Measurements from ENCODE around the gene PIP4P1. TPM values are rescaled to one million over a fixed set of nuclear protein-coding genes. Genes with fewer than 3 reads are reported as not detected.

Gene PIP4P1
- total and polyA plus RNA-seq, 2 experiments from 2014 or later: 20.9 to 26.4 TPM

DNA sequence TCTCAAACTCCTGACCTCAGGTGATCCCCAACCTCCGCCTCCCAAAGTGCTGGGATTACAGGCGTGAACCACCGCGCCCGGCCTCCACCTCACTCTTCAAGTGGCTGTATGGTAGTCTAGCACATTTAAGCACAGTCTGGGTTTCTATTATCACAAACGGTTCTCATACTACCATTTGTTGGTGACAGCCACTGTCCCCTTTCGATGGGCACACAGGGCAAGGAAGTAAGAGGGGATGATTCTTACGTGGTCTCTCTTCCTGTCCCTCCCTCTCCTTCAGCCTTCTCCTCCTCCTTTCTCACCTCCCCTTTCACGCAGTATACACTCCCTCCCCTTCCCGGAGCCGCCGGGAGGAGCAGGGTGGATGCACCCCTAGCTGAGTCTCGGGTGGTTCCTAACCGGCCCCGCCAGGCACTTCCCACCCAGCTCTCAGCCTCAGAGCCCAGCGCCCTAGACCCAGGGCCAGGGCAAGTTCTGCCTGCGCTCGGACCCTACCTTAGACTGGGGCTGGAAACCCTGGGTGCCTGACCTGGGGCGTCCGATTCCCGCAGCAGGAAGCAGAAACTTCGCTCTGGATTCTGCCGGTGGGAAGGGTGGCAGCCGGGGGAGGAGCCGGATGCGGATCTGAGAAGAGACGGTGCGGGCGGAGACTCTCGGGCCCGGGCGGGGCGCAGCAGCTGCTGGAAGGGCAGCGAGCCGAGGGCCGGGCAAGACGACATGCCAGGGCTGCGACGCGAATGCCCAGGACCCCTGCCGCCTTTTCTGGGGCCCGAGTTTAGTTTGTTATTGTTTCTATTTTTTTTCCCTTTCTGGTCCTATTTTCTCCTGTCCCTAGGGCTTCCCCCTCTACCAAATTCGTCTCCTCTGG is 48.1 kb downstream of the PIP4P1 start, which contains the start of gene TEP1:
TEP1 (minus strand) TSS at position 626 of the 868 bp plus-strand sequence. CDS start 5,062 bp downstream, outside the sequence.
- peaks cover 7% of the 10 kb centered on the region; the same call in 1 of the 2 replicates for H3K27me3 ChIP-seq (ENCODE audit: insufficient read depth)
- DNase-seq (ENCODE audit: low spot score): peak; percentile 93
- H4K20me1 ChIP-seq (replicated peaks; ENCODE audit: insufficient read depth): no peaks in the 10 kb centered on the region
- peaks cover 4% of the 10 kb centered on the region; the same call in 1 of the 2 replicates for H3F3A ChIP-seq (replicated peaks; ENCODE audit: low read depth)
- H3K4me2 ChIP-seq: peak within 1 kb of the TSS; percentile 97
- peaks cover 6% of the 10 kb centered on the region; the same call in 1 of the 2 replicates for H3K79me2 ChIP-seq (replicated peaks; ENCODE audit: insufficient read depth)
- peaks cover 18% of the 10 kb centered on the region; the same call in 2 of the 3 replicates for H3K4me1 Mint-ChIP-seq
- peaks cover 17% of the 10 kb centered on the region for H3K4me1 ChIP-seq (ENCODE audit: insufficient read depth)
- H3K27ac Mint-ChIP-seq: no peak within 1 kb of the TSS
- H3K36me3 ChIP-seq (ENCODE audit: insufficient read depth): no peaks in the 10 kb centered on the region
- H2AFZ ChIP-seq: peak within 1 kb of the TSS; percentile 100
- ATAC-seq: peak; percentile 91
- H3K27ac ChIP-seq (ENCODE audit: low read depth): peak within 1 kb of the TSS; percentile 90
- no peaks in the 10 kb centered on the region for H3K9me2 ChIP-seq (ENCODE audit: insufficient read depth)
- H3K4me3 ChIP-seq: peak within 1 kb of the TSS; percentile 99
- H3K4me3 Mint-ChIP-seq: peak within 1 kb of the TSS; percentile 93
- TF ChIP-seq CTCF (conservative IDR thresholded peaks at IDR 0.05; ENCODE audit: low read depth in 2 of 2) (no peak), POLR2AphosphoS5 (IDR thresholded peaks at IDR 0.05; ENCODE audit: low read depth) (peak; percentile 50), ZNF114 (CRISPR knock-in tag; IDR thresholded peaks at IDR 0.05) (no peak), JUNB (IDR thresholded peaks at IDR 0.05; ENCODE audit: unreplicated experiment) (no peak)
- peaks cover 6% of the 10 kb centered on the region for H3K27me3 Mint-ChIP-seq (ENCODE audit: insufficient read depth, low read depth, poor library complexity)
- H3K9me3 Mint-ChIP-seq: no peaks in the 10 kb centered on the region; the same call in 1 of the 3 replicates
- peaks cover under 1% of the 10 kb centered on the region; the same call in 1 of the 3 replicates for H3K36me3 Mint-ChIP-seq (ENCODE audit: low read depth)

DNA sequence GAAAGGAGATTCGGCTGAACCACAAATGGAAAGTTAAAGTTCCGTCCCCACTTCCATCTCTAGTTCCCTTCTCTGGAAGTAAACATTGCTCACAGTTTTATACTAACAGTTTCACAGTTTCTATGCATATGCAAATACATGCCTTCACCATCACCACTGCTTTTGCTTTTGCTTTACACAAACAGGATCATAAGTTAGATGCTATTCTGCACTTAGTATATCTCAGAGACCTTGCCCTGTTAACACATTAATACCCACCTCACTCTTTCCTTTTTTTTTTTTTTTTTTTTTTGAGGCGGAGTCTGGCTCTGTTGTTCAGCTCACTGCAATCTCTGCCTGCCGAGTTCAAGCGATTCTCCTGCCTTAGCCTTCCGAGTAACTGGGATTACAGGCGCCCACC is 48.8 kb downstream of the PIP4P1 start:
- Mint-ChIP-seq H3K27ac (no peak overlapping the region), H3K4me1 (peaks cover 18% of the 10 kb centered on the region; the same call in 2 of the 3 replicates), H3K27me3 (ENCODE audit: insufficient read depth, low read depth, poor library complexity) (peaks cover 8% of the 10 kb centered on the region), H3K36me3 (ENCODE audit: low read depth) (peaks cover 7% of the 10 kb centered on the region), H3K9me3 (no peaks in the 10 kb centered on the region; the same call in 1 of the 3 replicates), H3K4me3 (peak overlapping the region; percentile 93)
- Histone ChIP-seq H3K79me2 (replicated peaks; ENCODE audit: insufficient read depth) (peaks cover 6% of the 10 kb centered on the region; the same call in 1 of the 2 replicates), H2AFZ (peak overlapping the region; percentile 100), H3K27me3 (ENCODE audit: insufficient read depth) (peaks cover 7% of the 10 kb centered on the region; the same call in 1 of the 2 replicates), H3K4me1 (ENCODE audit: insufficient read depth) (peaks cover 17% of the 10 kb centered on the region), H3K4me2 (peak overlapping the region; percentile 97), H4K20me1 (replicated peaks; ENCODE audit: insufficient read depth) (no peaks in the 10 kb centered on the region), H3K27ac (ENCODE audit: low read depth) (0 out of 2 replicates have a peak overlapping the region, but pooled peaks have one; percentile 90), H3F3A (replicated peaks; ENCODE audit: low read depth) (peaks cover 4% of the 10 kb centered on the region; the same call in 1 of the 2 replicates), H3K4me3 (peak overlapping the region; percentile 99), H3K9me2 (ENCODE audit: insufficient read depth) (no peaks in the 10 kb centered on the region), H3K36me3 (ENCODE audit: insufficient read depth) (no peaks in the 10 kb centered on the region)
- DNase-seq (ENCODE audit: low spot score) (peak; percentile 16), ATAC-seq (no peak; the same call in 2 of the 3 replicates)
- TF ChIP-seq, protein P1, sequence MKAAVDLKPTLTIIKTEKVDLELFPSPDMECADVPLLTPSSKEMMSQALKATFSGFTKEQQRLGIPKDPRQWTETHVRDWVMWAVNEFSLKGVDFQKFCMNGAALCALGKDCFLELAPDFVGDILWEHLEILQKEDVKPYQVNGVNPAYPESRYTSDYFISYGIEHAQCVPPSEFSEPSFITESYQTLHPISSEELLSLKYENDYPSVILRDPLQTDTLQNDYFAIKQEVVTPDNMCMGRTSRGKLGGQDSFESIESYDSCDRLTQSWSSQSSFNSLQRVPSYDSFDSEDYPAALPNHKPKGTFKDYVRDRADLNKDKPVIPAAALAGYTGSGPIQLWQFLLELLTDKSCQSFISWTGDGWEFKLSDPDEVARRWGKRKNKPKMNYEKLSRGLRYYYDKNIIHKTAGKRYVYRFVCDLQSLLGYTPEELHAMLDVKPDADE (IDR thresholded peaks at IDR 0.05): no peak
- no peak for TF ChIP-seq ZNF331 (CRISPR knock-in tag; IDR thresholded peaks at IDR 0.05; ENCODE audit: low read depth)
- TF ChIP-seq, protein P2, sequence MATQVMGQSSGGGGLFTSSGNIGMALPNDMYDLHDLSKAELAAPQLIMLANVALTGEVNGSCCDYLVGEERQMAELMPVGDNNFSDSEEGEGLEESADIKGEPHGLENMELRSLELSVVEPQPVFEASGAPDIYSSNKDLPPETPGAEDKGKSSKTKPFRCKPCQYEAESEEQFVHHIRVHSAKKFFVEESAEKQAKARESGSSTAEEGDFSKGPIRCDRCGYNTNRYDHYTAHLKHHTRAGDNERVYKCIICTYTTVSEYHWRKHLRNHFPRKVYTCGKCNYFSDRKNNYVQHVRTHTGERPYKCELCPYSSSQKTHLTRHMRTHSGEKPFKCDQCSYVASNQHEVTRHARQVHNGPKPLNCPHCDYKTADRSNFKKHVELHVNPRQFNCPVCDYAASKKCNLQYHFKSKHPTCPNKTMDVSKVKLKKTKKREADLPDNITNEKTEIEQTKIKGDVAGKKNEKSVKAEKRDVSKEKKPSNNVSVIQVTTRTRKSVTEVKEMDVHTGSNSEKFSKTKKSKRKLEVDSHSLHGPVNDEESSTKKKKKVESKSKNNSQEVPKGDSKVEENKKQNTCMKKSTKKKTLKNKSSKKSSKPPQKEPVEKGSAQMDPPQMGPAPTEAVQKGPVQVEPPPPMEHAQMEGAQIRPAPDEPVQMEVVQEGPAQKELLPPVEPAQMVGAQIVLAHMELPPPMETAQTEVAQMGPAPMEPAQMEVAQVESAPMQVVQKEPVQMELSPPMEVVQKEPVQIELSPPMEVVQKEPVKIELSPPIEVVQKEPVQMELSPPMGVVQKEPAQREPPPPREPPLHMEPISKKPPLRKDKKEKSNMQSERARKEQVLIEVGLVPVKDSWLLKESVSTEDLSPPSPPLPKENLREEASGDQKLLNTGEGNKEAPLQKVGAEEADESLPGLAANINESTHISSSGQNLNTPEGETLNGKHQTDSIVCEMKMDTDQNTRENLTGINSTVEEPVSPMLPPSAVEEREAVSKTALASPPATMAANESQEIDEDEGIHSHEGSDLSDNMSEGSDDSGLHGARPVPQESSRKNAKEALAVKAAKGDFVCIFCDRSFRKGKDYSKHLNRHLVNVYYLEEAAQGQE (IDR thresholded peaks at IDR 0.05; ENCODE audit: unreplicated experiment): no peak

Measured in GM23338 (cell line).